Activated T-cell treated with anti-CD3 and anti-CD28 coated beads, Interleukin-2, amount 50 U/mL, for 4 hours (primary cell): ENCODE measurements around the gene SASH3. TPM values are rescaled to one million over a fixed set of nuclear protein-coding genes. Genes with fewer than 3 reads are reported as not detected.
"Not testable (repeated sequence)": the region's sequence is repeated elsewhere in the genome, so short reads cannot be mapped to it uniquely, and the experiment has no call there.

Source experiments
- ATAC-seq, 2 donors: fragments of 200-7000 bp; cut with Tn5 transposase; one replicate each; pipeline ENCODE4 v1.10.0; 2021
- DNase-seq: peaks from one replicate; pipeline ENCODE4 v3.0.0-alpha.2; 2020
- H3K27me3 Mint-ChIP-seq: one replicate; pipeline ENCODE4 v1.8.0; 2021; ENCODE audit warnings: low read depth, mixed read lengths
- H3K36me3 Mint-ChIP-seq: one replicate; pipeline ENCODE4 v1.8.0; 2022; ENCODE audit warnings: mixed read lengths; ENCODE audit not compliant: insufficient read depth
- H3K4me1 Mint-ChIP-seq: one replicate; pipeline ENCODE4 v1.8.0; 2021; ENCODE audit warnings: low read depth, mixed read lengths
- H3K4me3 Mint-ChIP-seq: one replicate; pipeline ENCODE4 v1.8.0; 2021; ENCODE audit warnings: mild to moderate bottlenecking, moderate library complexity, mixed read lengths
- H3K9me3 Mint-ChIP-seq: one replicate; pipeline ENCODE4 v1.8.0; 2021; ENCODE audit warnings: mixed read lengths
- total RNA-seq, 3 donors: library from RNA; stranded (reverse); gene quantifications; one replicate each; pipeline ENCODE4 v1.2.1, GENCODE V29; 2021

SASH3 gene
- 100 to 1,000 TPM in 2 of 3 donors, 10 to 100 TPM in 1; 92.5 to 114 (median 108) TPM for total RNA-seq

GRCh38 chrX:129779747-129780146, at the start of gene SASH3:
SASH3 (plus strand) TSS chrX:129779949; CDS start chrX:129780098, 149 bp downstream.
- no peaks in the 10 kb centered on the region for H3K27me3 Mint-ChIP-seq
- peaks cover 12% of the 10 kb centered on the region for H3K36me3 Mint-ChIP-seq
- ATAC-seq = peak in 1 of 2 donors; percentile 4
- peaks cover 68% of the 10 kb centered on the region for H3K4me1 Mint-ChIP-seq
- H3K4me3 Mint-ChIP-seq = peak within 1 kb of the TSS; percentile 92
- no peaks in the 10 kb centered on the region for H3K9me3 Mint-ChIP-seq
- no peak for DNase-seq

DNA sequence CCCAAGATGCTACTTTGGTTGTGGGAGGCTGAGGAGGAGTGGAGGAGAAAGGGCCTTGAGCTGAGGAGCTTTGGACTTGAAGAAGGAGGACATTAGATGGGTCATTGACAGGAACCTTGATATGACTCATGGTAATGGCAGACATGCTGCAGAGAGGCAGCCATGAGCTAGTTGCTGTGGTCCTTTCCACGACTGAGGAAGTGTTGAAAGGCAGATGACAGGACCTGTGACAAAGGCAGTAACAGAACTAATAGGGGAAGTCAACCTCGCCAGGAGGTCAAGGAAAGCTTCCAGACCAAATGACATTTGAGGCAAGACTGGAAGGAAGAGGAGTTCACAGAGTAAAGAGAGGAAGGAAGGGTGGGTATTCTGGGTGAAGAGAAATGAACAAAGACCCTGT, 48.5 kb upstream of the SASH3 start:
- DNase-seq = no peak
- no peak for ATAC-seq
- no peaks in the 10 kb centered on the region for H3K36me3 Mint-ChIP-seq
- H3K27me3 Mint-ChIP-seq = no peaks in the 10 kb centered on the region
- no peaks in the 10 kb centered on the region for H3K9me3 Mint-ChIP-seq
- H3K4me3 Mint-ChIP-seq = no peak overlapping the region
- H3K4me1 Mint-ChIP-seq = peaks cover 39% of the 10 kb centered on the region

GRCh38 chrX:129732857-129733256, 46.9 kb upstream of the SASH3 start:
- no peak for DNase-seq
- no peak overlapping the region for H3K4me3 Mint-ChIP-seq
- peaks cover 40% of the 10 kb centered on the region for H3K4me1 Mint-ChIP-seq
- no peaks in the 10 kb centered on the region for H3K27me3 Mint-ChIP-seq
- H3K9me3 Mint-ChIP-seq = no peaks in the 10 kb centered on the region
- H3K36me3 Mint-ChIP-seq = no peaks in the 10 kb centered on the region
- no peak for ATAC-seq

DNA sequence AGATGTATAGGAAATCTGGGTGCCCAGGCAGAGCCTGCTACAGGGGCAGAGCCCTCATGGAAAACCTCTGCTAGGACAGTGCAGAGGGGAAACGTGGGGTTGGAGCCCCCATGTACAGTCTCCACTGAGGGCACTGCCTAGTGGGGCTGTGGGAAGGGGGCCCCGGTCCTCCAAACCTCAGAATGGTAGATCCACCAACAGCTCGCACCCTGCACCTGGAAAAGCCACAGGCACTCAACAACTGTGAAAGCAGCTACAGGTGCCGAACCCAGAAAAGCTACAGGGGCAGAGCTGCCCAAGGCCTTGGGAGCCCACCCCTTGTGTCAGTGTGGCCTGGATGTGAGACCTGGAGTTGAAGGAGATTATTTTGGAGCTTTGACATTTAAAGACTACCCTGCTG, 46.4 kb upstream of the SASH3 start:
- H3K9me3 Mint-ChIP-seq = no peaks in the 10 kb centered on the region
- no peak overlapping the region for H3K4me3 Mint-ChIP-seq
- ATAC-seq (no peak), DNase-seq (no peak)
- H3K4me1 Mint-ChIP-seq = peaks cover 45% of the 10 kb centered on the region
- no peaks in the 10 kb centered on the region for H3K27me3 Mint-ChIP-seq
- no peaks in the 10 kb centered on the region for H3K36me3 Mint-ChIP-seq

DNA sequence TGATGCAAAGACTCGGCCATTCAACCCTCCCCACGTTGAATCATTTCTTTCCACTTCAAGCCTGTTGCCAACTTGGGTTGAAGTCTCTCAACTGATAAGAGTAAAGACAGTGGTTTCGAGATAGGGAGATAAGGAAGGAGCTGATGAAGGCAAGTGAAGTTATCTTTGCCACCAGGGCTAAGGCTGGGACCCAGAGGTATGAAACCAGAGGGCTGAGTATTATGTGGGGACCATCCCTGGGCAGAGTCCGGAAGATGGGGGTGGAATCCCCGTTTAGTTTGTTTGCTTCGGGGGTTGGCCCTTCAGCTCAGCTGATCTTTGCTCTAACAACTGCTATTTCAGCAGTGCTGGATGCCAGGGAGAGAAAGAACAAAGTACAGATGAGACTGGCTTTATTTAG, 43.3 kb upstream of the SASH3 start:
- no peaks in the 10 kb centered on the region for H3K36me3 Mint-ChIP-seq
- no peaks in the 10 kb centered on the region for H3K9me3 Mint-ChIP-seq
- peak in 1 of 2 donors; percentile 62 for ATAC-seq
- no peaks in the 10 kb centered on the region for H3K27me3 Mint-ChIP-seq
- H3K4me3 Mint-ChIP-seq = no peak overlapping the region
- no peak for DNase-seq
- H3K4me1 Mint-ChIP-seq = peaks cover 30% of the 10 kb centered on the region

DNA sequence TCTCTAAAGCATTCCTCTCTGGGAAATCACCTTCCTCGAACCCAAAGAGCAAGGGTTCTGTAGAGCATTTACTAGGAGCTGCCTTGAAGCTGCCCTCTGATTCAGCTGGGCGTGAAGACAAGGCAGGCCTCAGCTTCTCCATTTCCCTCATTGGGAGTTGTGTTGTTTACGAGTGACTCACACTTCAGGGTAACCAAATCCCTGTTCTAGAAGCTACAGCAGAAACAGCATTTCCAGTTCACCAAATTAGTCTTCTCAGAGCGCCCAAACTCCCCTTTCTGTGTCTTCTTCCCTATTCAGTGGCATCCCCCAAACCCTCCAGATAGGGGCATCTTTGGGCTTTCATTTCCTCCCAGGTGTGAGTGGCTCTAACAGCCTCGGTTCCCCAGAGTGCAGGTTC, 41.8 kb upstream of the SASH3 start:
- Mint-ChIP-seq H3K4me1 (peaks cover 31% of the 10 kb centered on the region), H3K27me3 (no peaks in the 10 kb centered on the region), H3K36me3 (no peaks in the 10 kb centered on the region), H3K9me3 (no peaks in the 10 kb centered on the region), H3K4me3 (no peak overlapping the region)
- no peak for DNase-seq
- ATAC-seq = peak in 1 of 2 donors; percentile 18

- H3K4me3 Mint-ChIP-seq = no peak within 1 kb of the TSS
- H3K27me3 Mint-ChIP-seq = no peaks in the 10 kb centered on the region
- DNase-seq (no peak), ATAC-seq (no peak)
- H3K36me3 Mint-ChIP-seq = no peaks in the 10 kb centered on the region
- peaks cover 34% of the 10 kb centered on the region for H3K4me1 Mint-ChIP-seq
- no peaks in the 10 kb centered on the region for H3K9me3 Mint-ChIP-seq
Measured at GRCh38 chrX:129738466-129739308, 41.1 kb upstream of the SASH3 start, which contains the start of gene XPNPEP2. XPNPEP2 (plus strand) TSS chrX:129738979; CDS start chrX:129739214, 235 bp downstream.

- Mint-ChIP-seq H3K36me3 (no peaks in the 10 kb centered on the region), H3K4me3 (no peak overlapping the region), H3K9me3 (no peaks in the 10 kb centered on the region), H3K27me3 (no peaks in the 10 kb centered on the region), H3K4me1 (peaks cover 43% of the 10 kb centered on the region)
- DNase-seq (no peak), ATAC-seq (no peak)
Measured at GRCh38 chrX:129739578-129739977, 40.2 kb upstream of the SASH3 start.

GRCh38 chrX:129741880-129742758, 37.6 kb upstream of the SASH3 start:
- H3K27me3 Mint-ChIP-seq = no peaks in the 10 kb centered on the region
- H3K9me3 Mint-ChIP-seq = no peaks in the 10 kb centered on the region
- DNase-seq (no peak), ATAC-seq (no peak)
- H3K4me1 Mint-ChIP-seq = peaks cover 43% of the 10 kb centered on the region
- H3K36me3 Mint-ChIP-seq = no peaks in the 10 kb centered on the region
- H3K4me3 Mint-ChIP-seq = no peak overlapping the region

DNA sequence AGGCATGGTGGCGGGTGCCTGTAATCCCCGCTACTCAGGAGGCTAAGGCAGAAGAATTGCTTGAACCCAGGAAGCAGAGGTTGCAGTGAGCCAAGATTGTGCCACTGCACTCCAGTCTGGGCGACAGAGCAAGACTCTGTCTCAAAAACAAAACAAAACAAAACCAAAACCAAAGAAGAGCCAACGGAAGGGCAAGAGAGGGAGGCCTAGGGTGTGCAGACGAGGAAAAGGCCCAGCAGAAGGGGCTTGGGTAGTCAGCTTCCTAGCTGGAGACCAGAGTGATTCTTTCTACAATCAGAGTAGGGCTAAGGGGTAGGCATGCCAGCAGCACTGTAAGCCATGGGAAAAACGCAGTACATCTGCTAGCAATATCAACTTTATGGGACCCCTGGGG, 37.0 kb upstream of the SASH3 start:
- peaks cover 40% of the 10 kb centered on the region for H3K4me1 Mint-ChIP-seq
- not testable (repeated sequence) for H3K36me3 Mint-ChIP-seq, H3K4me3 Mint-ChIP-seq, ATAC-seq, H3K27me3 Mint-ChIP-seq, DNase-seq, H3K9me3 Mint-ChIP-seq

GRCh38 chrX:129743821-129744220, 35.9 kb upstream of the SASH3 start:
- Mint-ChIP-seq H3K27me3 (no peaks in the 10 kb centered on the region), H3K36me3 (no peaks in the 10 kb centered on the region), H3K9me3 (no peaks in the 10 kb centered on the region), H3K4me1 (peaks cover 36% of the 10 kb centered on the region), H3K4me3 (no peak overlapping the region)
- no peak for DNase-seq
- no peak for ATAC-seq

- Mint-ChIP-seq H3K9me3 (no peaks in the 10 kb centered on the region), H3K4me1 (peaks cover 36% of the 10 kb centered on the region), H3K27me3 (no peaks in the 10 kb centered on the region), H3K36me3 (no peaks in the 10 kb centered on the region), H3K4me3 (no peak overlapping the region)
- DNase-seq (no peak), ATAC-seq (peak; percentile 38 to 51)
Measured at GRCh38 chrX:129744861-129745321, 34.9 kb upstream of the SASH3 start.

DNA sequence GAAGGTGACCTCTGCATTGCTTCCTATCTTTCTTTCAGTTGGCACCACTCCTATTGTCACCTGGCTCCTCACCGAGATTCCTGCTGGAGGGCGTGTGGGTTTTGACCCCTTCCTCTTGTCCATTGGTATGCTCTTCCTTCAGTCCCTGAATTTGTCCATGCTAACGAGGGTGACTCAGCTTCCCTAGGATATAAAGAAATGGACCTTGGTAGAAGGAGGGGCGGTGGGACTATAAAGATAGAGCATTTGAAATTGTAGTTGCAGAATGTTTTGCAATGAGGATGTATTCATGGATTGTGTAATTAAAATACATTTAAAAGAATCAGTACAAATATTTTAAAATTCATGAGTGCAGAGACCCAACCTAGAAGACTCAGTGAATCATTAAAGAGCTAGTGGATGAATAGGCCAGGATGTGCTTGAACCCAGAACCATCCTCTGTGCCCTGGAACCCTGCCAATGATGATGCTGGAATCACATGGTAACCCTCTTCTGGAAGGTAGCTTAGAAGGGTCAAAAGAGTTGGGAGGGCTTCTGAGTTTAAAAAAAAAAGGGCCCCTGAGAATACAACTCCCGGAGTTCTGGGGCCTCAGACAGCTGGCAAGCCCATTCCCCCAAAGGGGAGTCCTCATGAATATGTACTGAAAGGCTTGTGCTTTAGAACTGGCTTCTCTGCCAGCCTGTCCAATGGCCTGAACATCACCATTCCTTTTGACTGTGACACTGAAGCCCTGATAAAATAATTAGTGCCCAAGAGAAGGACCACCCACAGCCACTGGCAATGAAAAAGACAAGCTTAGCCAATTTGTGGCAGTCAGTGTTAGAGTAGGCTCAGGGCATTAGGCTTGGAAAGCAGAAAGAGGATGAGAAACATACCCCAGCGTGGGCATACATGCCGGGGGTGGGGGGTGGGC, 32.9 kb upstream of the SASH3 start:
- Mint-ChIP-seq H3K27me3 (no peaks in the 10 kb centered on the region), H3K4me3 (no peak overlapping the region), H3K9me3 (no peaks in the 10 kb centered on the region)

GRCh38 chrX:129747533-129747932, 32.2 kb upstream of the SASH3 start:
- DNase-seq (no peak), ATAC-seq (no peak)
- H3K36me3 Mint-ChIP-seq = no peaks in the 10 kb centered on the region
- peaks cover 37% of the 10 kb centered on the region for H3K4me1 Mint-ChIP-seq
- no peaks in the 10 kb centered on the region for H3K9me3 Mint-ChIP-seq
- no peaks in the 10 kb centered on the region for H3K27me3 Mint-ChIP-seq
- no peak overlapping the region for H3K4me3 Mint-ChIP-seq

More for the DNA sequence above, 32.9 kb upstream of the SASH3 start:
- Mint-ChIP-seq H3K36me3 (no peaks in the 10 kb centered on the region), H3K4me1 (peaks cover 36% of the 10 kb centered on the region)
- ATAC-seq = no peak
- DNase-seq = no peak
